HG03565 (cell line): ENCODE data around the gene ZIC1.

Source experiments
- ATAC-seq: cut with Tn5 transposase; IDR thresholded peaks from one replicate; pipeline ENCODE4 v1.9.1; 2021; ENCODE audit warnings: mild to moderate bottlenecking, moderate library complexity; ENCODE audit not compliant: unreplicated experiment

ZIC1 gene

GRCh38 chr3:147408188-147409100, 721 bp upstream of the ZIC1 start:
- no peak for ATAC-seq

- ATAC-seq = no peak
Observed at GRCh38 chr3:147410116-147410525, 956 bp downstream of the ZIC1 start.

GRCh38 chr3:147410526-147411237, 1.5 kb downstream of the ZIC1 start:
- no peak for ATAC-seq

GRCh38 chr3:147411238-147411814, 2.2 kb downstream of the ZIC1 start:
- ATAC-seq = no peak

GRCh38 chr3:147411815-147412241, 2.7 kb downstream of the ZIC1 start:
- ATAC-seq = no peak

- no peak for ATAC-seq
Observed at GRCh38 chr3:147412261-147412916, 3.2 kb downstream of the ZIC1 start.

GRCh38 chr3:147412917-147413685, 3.9 kb downstream of the ZIC1 start:
- ATAC-seq = no peak

GRCh38 chr3:147413686-147414389, 4.7 kb downstream of the ZIC1 start:
- no peak for ATAC-seq

GRCh38 chr3:147414390-147415138, 5.4 kb downstream of the ZIC1 start:
- no peak for ATAC-seq

- ATAC-seq = no peak
Observed at GRCh38 chr3:147415286-147415685, 6.1 kb downstream of the ZIC1 start.

- no peak for ATAC-seq
Observed at GRCh38 chr3:147415874-147416273, 6.7 kb downstream of the ZIC1 start.

- ATAC-seq = no peak
Observed at GRCh38 chr3:147416931-147417330, 7.8 kb downstream of the ZIC1 start.

- ATAC-seq = no peak
Observed at GRCh38 chr3:147417551-147418295, 8.6 kb downstream of the ZIC1 start.

- ATAC-seq = no peak
Observed at GRCh38 chr3:147418371-147418781, 9.2 kb downstream of the ZIC1 start.

GRCh38 chr3:147418808-147419701, 9.9 kb downstream of the ZIC1 start:
- ATAC-seq = no peak

- no peak for ATAC-seq
Observed at GRCh38 chr3:147419781-147420224, 10.6 kb downstream of the ZIC1 start.
